Fibroblast of mammary gland (primary cell): ENCODE measurements around the gene PLXNA4.

Experiments
- DNase-seq: peaks from one replicate; pipeline ENCODE4 v3.0.0-alpha.2; 2010; ENCODE audit warnings: low read depth
- H3K4me3 ChIP-seq: 2 replicates; pipeline ENCODE4 v1.5.1; 2011; ENCODE audit warnings: low read depth, mild to moderate bottlenecking, low read length, moderate library complexity; ENCODE audit not compliant: control insufficient read depth
- TF ChIP-seq, protein P1 (sequence below): conservative IDR thresholded peaks from 2 replicates; pipeline ENCODE4 v1.5.1; 2011; ENCODE audit warnings: low read depth, low read length, inconsistent platforms; ENCODE audit not compliant: control insufficient read depth, insufficient read depth

The PLXNA4 gene

DNA sequence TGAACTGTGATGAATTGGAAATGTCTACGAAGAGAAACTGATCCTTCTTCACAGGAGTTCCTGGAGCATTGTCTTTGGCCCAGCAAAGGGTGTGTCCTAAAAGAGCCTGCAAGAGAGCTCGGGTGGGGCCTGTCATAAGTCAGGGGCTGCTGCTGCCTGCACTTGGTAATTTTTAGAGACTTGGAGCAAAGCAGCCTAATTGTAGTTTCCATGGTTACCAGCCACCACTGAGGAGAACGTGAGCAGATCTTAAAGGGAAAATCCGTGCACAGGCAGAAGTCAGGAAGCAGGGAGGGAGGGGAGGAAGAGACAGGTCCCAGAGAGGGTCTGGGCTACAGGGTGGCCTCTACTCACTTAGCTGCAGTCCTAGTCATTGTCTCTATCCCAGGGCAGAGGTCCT, 463.6 kb downstream of the PLXNA4 start:
- H3K4me3 ChIP-seq, result no peak overlapping the region
- no peak for DNase-seq
- TF ChIP-seq, protein P1, sequence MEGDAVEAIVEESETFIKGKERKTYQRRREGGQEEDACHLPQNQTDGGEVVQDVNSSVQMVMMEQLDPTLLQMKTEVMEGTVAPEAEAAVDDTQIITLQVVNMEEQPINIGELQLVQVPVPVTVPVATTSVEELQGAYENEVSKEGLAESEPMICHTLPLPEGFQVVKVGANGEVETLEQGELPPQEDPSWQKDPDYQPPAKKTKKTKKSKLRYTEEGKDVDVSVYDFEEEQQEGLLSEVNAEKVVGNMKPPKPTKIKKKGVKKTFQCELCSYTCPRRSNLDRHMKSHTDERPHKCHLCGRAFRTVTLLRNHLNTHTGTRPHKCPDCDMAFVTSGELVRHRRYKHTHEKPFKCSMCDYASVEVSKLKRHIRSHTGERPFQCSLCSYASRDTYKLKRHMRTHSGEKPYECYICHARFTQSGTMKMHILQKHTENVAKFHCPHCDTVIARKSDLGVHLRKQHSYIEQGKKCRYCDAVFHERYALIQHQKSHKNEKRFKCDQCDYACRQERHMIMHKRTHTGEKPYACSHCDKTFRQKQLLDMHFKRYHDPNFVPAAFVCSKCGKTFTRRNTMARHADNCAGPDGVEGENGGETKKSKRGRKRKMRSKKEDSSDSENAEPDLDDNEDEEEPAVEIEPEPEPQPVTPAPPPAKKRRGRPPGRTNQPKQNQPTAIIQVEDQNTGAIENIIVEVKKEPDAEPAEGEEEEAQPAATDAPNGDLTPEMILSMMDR, result no peak

DNA sequence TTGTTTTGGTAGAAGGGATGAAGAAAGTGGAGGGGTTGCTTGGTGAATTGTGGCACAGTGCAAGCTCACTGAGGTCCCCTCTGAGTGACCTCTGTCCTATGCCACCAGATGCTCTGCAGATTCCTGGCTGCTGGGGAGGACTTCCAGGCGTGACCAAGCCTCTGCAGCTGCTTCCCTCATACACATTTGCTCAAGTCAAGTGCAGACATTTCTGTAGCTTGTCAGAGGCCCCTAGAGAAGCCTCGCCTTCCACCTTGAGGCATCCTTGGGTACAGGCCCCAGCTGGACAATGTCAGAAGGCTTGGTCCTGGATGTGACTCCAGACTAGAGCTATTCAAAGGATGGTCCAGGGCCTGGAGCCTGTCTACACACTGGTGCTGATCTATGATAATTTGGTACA, 464.2 kb downstream of the PLXNA4 start:
- TF ChIP-seq, protein P1, result no peak
- DNase-seq, result no peak
- no peak overlapping the region for H3K4me3 ChIP-seq

DNA sequence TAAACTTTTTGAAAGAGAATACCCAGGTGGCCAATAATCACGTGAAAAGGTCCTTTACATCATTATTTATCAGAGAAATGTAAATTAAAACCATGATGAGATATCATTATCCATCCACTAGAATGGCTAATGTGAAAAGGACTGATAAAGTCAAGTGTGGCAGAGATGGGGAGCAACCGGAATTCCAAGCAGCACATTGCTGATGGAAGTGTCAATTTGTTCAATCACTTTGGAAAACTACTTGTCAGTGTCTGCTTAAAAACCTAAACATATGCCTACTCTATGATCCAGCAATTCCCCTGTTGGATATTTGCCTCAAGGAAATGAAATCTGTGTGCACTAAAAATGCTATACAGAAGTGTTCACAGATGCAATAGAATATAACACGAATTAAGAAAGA, 465.6 kb downstream of the PLXNA4 start:
- TF ChIP-seq, protein P1, result no peak
- H3K4me3 ChIP-seq, result no peak overlapping the region
- DNase-seq, result no peak

DNA sequence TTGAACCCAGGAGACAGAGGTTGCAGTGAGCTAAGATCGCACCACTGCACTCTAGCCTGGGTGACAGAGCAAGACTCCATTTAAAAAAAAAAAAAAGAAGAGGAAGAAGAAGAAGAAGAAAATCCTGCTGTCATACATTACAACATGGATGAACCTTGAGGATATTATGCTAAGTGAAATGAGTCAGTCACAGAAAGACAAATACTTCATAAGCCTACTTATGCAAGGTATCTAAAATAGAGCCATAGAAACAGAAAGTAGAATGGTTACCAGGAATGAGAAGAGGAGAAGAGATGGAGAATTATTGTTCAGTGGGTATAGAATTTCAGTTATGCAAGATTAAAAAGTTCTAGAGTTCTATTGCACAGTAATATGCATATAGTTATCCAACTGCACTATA, 466.5 kb downstream of the PLXNA4 start:
- no peak for DNase-seq
- H3K4me3 ChIP-seq, result no peak overlapping the region
- TF ChIP-seq, protein P1, result no peak

DNA sequence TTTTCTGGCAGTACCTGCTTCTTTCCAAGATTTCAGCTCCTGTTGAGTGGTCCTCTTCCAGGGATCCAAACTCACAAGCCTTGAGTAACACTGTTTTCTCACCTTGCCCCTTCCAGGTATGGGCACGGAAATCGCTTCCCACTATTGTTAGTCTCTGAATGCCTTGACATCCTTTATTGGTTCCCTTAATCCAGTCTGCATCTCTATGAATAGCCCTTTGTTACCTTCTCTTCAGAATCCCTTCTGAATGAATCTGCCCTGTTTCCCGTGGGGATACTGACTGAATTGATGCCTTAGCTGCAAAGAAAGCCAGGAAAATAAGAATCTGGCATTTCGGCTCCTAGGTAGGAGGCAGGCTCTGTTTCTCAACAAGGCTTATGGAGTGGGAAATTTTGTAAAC, 467.7 kb downstream of the PLXNA4 start:
- no peak for DNase-seq
- H3K4me3 ChIP-seq, result no peak overlapping the region
- TF ChIP-seq, protein P1, result no peak

DNA sequence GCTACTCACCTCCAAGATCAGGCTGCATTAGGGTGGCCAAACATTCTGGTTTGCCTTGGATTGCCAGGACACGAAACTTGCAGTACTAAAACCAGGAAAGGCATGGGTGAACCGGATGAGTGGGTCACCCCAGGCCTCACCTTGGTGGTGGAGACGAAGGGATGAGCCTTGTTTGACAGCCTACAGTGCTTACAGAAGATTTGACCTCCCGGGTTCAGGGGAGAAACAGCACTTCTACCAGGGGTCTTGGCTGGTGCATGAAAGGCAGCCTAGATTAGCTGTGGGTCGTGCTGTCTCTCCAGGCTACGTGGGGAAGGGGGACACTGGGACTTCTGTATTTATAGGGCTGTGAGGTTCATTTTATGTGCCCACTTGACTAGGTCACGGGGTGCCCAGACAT, 469.8 kb downstream of the PLXNA4 start:
- TF ChIP-seq, protein P1, result no peak
- H3K4me3 ChIP-seq, result no peak overlapping the region
- DNase-seq, result no peak

DNA sequence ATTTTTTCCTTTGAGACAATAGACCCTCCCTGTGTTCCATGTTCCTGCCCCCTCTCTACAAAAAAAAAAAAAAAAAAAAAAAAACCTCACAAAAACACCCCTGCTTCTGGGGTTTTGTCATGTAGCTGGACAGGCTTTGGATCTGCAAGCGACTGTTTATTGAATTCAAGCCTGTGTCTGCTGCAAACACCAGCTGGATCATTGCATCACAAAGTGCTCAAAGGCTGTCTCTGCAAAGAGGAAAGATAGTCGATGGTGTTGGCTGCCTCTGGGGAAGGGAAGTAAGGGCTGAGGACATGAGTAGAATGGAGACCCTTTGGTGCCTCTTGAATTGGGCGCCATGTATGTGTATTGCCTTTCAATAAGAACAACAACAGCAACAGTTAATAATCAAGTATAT, 471.2 kb downstream of the PLXNA4 start:
- TF ChIP-seq, protein P1, result no peak
- DNase-seq, result no peak
- H3K4me3 ChIP-seq, result no peak overlapping the region
